H1 (cell line): ENCODE results near the gene PTGES. TPM values are rescaled to one million over a fixed set of nuclear protein-coding genes. Genes with fewer than 3 reads are reported as not detected.
"Not testable (repeated sequence)": the region's sequence is repeated elsewhere in the genome, so short reads cannot be mapped to it uniquely, and the experiment has no call there.

Experiments used
- CTCF ChIA-PET: fragments of 300-600 bp; sonication (Branson Sonifier 250); formaldehyde crosslinking; loops from one replicate; lab custom pipeline; 2021; ENCODE audit not compliant: partially characterized antibody; lab: Charles Lee
- POLR2A ChIA-PET: fragments of 300-600 bp; sonication (Branson Sonifier 250); formaldehyde crosslinking; loops from one replicate; lab custom pipeline; 2021; ENCODE audit warnings: inconsistent platforms; ENCODE audit not compliant: partially characterized antibody; lab: Charles Lee
- DNase-seq, 2 experiments: peaks; one replicate each; pipeline versions ENCODE4 v3.0.0 to v3.0.0-alpha.2; 2010 to 2022; ENCODE audit warnings: low spot score in 2 of 2, low read depth in 1 of 2, mixed read lengths in 1 of 2
- FAIRE-seq: peaks from 2 replicates; lab custom pipeline; 2011; peaks lifted over from hg19 to GRCh38; lab: Jason Lieb, UNC
- H2AFZ ChIP-seq: 2 replicates; pipeline ENCODE4 v1.8.1; 2012; ENCODE audit warnings: low read length, inconsistent platforms
- H2AK5ac ChIP-seq: 2 replicates; pipeline ENCODE4 v1.6.1; 2013; ENCODE audit warnings: low read depth, low read length
- H2BK120ac ChIP-seq: replicated peaks from 2 replicates; pipeline ENCODE3; 2013; ENCODE audit warnings: low read depth, low read length, inconsistent platforms
- H2BK12ac ChIP-seq: 2 replicates; pipeline ENCODE4 v1.6.1; 2013; ENCODE audit warnings: low read depth, low read length
- H2BK15ac ChIP-seq: 2 replicates; pipeline ENCODE4 v1.6.1; 2013; ENCODE audit warnings: low read length
- H2BK20ac ChIP-seq: 2 replicates; pipeline ENCODE4 v1.6.1; 2013; ENCODE audit warnings: low read length
- H2BK5ac ChIP-seq: 2 replicates; pipeline ENCODE4 v1.6.1; 2013; ENCODE audit warnings: low read depth, low read length
- H3K14ac ChIP-seq: 2 replicates; pipeline ENCODE4 v1.6.1; 2013; ENCODE audit warnings: inconsistent platforms; ENCODE audit not compliant: insufficient read length
- H3K18ac ChIP-seq: 2 replicates; pipeline ENCODE4 v1.6.1; 2013; ENCODE audit warnings: low read length; ENCODE audit errors: extremely low read depth
- H3K23ac ChIP-seq: 2 replicates; pipeline ENCODE4 v1.6.1; 2013; ENCODE audit warnings: inconsistent platforms; ENCODE audit not compliant: insufficient read length
- H3K23me2 ChIP-seq: 2 replicates; pipeline ENCODE4 v1.6.1; 2013; ENCODE audit warnings: low read depth, low read length
- H3K27ac ChIP-seq: 2 replicates; pipeline ENCODE4 v1.6.1; 2011; ENCODE audit warnings: low read depth, low read length, inconsistent platforms
- H3K27me3 ChIP-seq, 4 experiments: replicated peaks in 1 of 4; 1 replicate in 1 of 4; 2 replicates in 3 of 4; pipeline versions ENCODE4 v1.6.1 to v1.8.1; 2011 to 2013; ENCODE audit warnings: low read length in 3 of 4, mild to moderate bottlenecking in 3 of 4, inconsistent platforms in 2 of 4, mixed read lengths in 2 of 4, moderate library complexity in 1 of 4; ENCODE audit not compliant: control insufficient read depth in 3 of 4, insufficient read depth in 3 of 4; ENCODE audit errors: extremely low read depth in 1 of 4
- H3K36me3 ChIP-seq, 4 experiments: 2 replicates each; pipeline versions ENCODE4 v1.6.1 to v1.8.1; 2011 to 2013; ENCODE audit warnings: mild to moderate bottlenecking in 4 of 4, low read length in 3 of 4, moderate library complexity in 2 of 4, control low read depth in 1 of 4, inconsistent platforms in 1 of 4; ENCODE audit not compliant: insufficient read depth in 4 of 4, control insufficient read depth in 2 of 4
- H3K4ac ChIP-seq: replicated peaks from 2 replicates; pipeline ENCODE3; 2013; ENCODE audit warnings: low read length, low read depth, mixed read lengths, inconsistent platforms; ENCODE audit not compliant: insufficient read length
- H3K4me1 ChIP-seq, 4 experiments: replicated peaks in 1 of 4; 1 replicate in 1 of 4; 2 replicates in 3 of 4; pipeline versions ENCODE4 v1.6.1 to v1.8.1; 2011 to 2013; ENCODE audit warnings: low read length in 3 of 4, inconsistent platforms in 2 of 4, mixed read lengths in 1 of 4; ENCODE audit not compliant: insufficient read depth in 4 of 4, control insufficient read depth in 3 of 4
- H3K4me2 ChIP-seq, 2 experiments: 2 replicates each; pipeline versions ENCODE4 v1.6.1 to v1.8.1; 2011 to 2013; ENCODE audit warnings: low read depth in 2 of 2, low read length in 2 of 2, control low read depth in 1 of 2, inconsistent platforms in 1 of 2, mild to moderate bottlenecking in 1 of 2; ENCODE audit not compliant: insufficient read depth in 1 of 2
- H3K4me3 ChIP-seq, 4 experiments: fragments of 200-600, 300-600 bp in 1 of 4; sonication (generic), shearing (Covaris generic), sonication (Bioruptor Twin) in 1 of 4; 2 replicates each; pipeline versions ENCODE4 v1.5.1 to v1.8.1; 2011 to 2016; ENCODE audit warnings: low read length in 4 of 4, low read depth in 3 of 4, control low read depth in 2 of 4, inconsistent platforms in 2 of 4, mild to moderate bottlenecking in 2 of 4, mixed read lengths in 1 of 4, moderate library complexity in 1 of 4; ENCODE audit not compliant: insufficient read depth in 2 of 4; ENCODE audit errors: extremely low read depth in 1 of 4
- H3K56ac ChIP-seq: replicated peaks from 2 replicates; pipeline ENCODE3; 2013; ENCODE audit warnings: low read depth, mild to moderate bottlenecking, mixed read lengths, low read length, inconsistent platforms; ENCODE audit not compliant: insufficient read length
- H3K79me1 ChIP-seq: 2 replicates; pipeline ENCODE4 v1.6.1; 2013; ENCODE audit warnings: low read depth, low read length, control low read depth
- H3K79me2 ChIP-seq, 2 experiments: 2 replicates each; pipeline versions ENCODE4 v1.6.1 to v1.8.1; 2012 to 2013; ENCODE audit warnings: low read length in 2 of 2, mild to moderate bottlenecking in 2 of 2, inconsistent platforms in 1 of 2; ENCODE audit not compliant: insufficient read depth in 2 of 2, control insufficient read depth in 1 of 2
- H3K9ac ChIP-seq, 4 experiments: replicated peaks in 1 of 4; 1 replicate in 1 of 4; 2 replicates in 3 of 4; pipeline versions ENCODE4 v1.6.1 to v1.8.1; 2011 to 2013; ENCODE audit warnings: low read depth in 3 of 4, low read length in 3 of 4, control low read depth in 2 of 4, mild to moderate bottlenecking in 2 of 4, moderate library complexity in 2 of 4, inconsistent platforms in 1 of 4; ENCODE audit errors: extremely low read depth in 1 of 4
- H3K9me3 ChIP-seq, 2 experiments: 2 replicates each; pipeline versions ENCODE4 v1.6.1 to v1.8.1; 2012 to 2013; ENCODE audit warnings: mild to moderate bottlenecking in 2 of 2, moderate library complexity in 2 of 2, control low read depth in 1 of 2, inconsistent platforms in 1 of 2, low read depth in 1 of 2, low read length in 1 of 2, mixed read lengths in 1 of 2; ENCODE audit not compliant: insufficient read depth in 2 of 2
- H4K20me1 ChIP-seq, 2 experiments: replicated peaks in 1 of 2; 2 replicates each; pipeline versions ENCODE3 to v1.8.1; 2011 to 2013; ENCODE audit warnings: inconsistent platforms in 2 of 2, low read length in 2 of 2, mild to moderate bottlenecking in 1 of 2; ENCODE audit not compliant: insufficient read depth in 2 of 2, control insufficient read depth in 1 of 2
- H4K5ac ChIP-seq: 2 replicates; pipeline ENCODE4 v1.6.1; 2013; ENCODE audit warnings: low read length, low read depth, mixed read lengths, inconsistent platforms; ENCODE audit not compliant: insufficient read length
- H4K8ac ChIP-seq: 2 replicates; pipeline ENCODE4 v1.8.0; 2013; ENCODE audit warnings: mild to moderate bottlenecking, moderate library complexity, low read length, inconsistent platforms; ENCODE audit not compliant: insufficient read depth; ENCODE audit errors: extremely low read depth
- H4K91ac ChIP-seq: replicated peaks from 2 replicates; pipeline ENCODE3; 2013; ENCODE audit warnings: low read length, mixed read lengths, inconsistent platforms; ENCODE audit not compliant: insufficient read length
- BRCA1 ChIP-seq: IDR thresholded peaks from 2 replicates; pipeline ENCODE4 v1.6.1; 2012; ENCODE audit warnings: low read depth, low read length, improper control_type of control experiment
- CTCF ChIP-seq, 3 experiments: IDR thresholded peaks; 1 replicate in 2 of 3; 2 replicates in 1 of 3; pipeline versions ENCODE4 v1.5.1 to v1.6.1; 2011; ENCODE audit warnings: low read length in 3 of 3, mild to moderate bottlenecking in 3 of 3, inconsistent platforms in 2 of 3, low read depth in 1 of 3, moderate library complexity in 1 of 3; ENCODE audit not compliant: insufficient read depth in 1 of 3; ENCODE audit errors: control extremely low read depth in 1 of 3
- JUND ChIP-seq: IDR thresholded peaks from 2 replicates; pipeline ENCODE4 v1.6.1; 2011; ENCODE audit warnings: mild to moderate bottlenecking, improper control_type of control experiment, low read length
- RFX5 ChIP-seq: IDR thresholded peaks from 2 replicates; pipeline ENCODE4 v1.6.1; 2011; ENCODE audit warnings: low read depth, low read length, improper control_type of control experiment, borderline replicate concordance
- WGBS, 2 experiments: shearing (Covaris generic) in 1 of 2; methylation state at CpG; one replicate each; pipeline versions ENCODE4 v1.1.6 to v1.1.7; 2013 to 2015; ENCODE audit warnings: low lambda C conversion rate in 2 of 2, mixed read lengths in 2 of 2, inconsistent platforms in 1 of 2, low coverage in 1 of 2, missing lambda C conversion rate in 1 of 2; ENCODE audit not compliant: insufficient replicate concordance in 2 of 2, insufficient coverage in 1 of 2, insufficient read length in 1 of 2; ENCODE audit errors: extremely low coverage in 1 of 2, missing lambda C conversion rate in 1 of 2; 5-methylcytosine and 5-hydroxymethylcytosine counted together
- polyA plus RNA-seq, 7 experiments: library from polyadenylated mRNA; depleted of rRNA in 3 of 7; stranded (reverse) in 5 of 7; unstranded in 2 of 7; fragments of >200 nt in 5 of 7; fragments of 200-250 nt in 2 of 7; gene quantifications; 1 replicate in 5 of 7; 2 replicates in 1 of 7; 4 replicates in 1 of 7; pipeline versions ENCODE4 v1.2.1 to v1.2.3, GENCODE V29; 2011 to 2013; ENCODE audit warnings: missing spikeins in 2 of 7, mixed read lengths in 2 of 7
- total RNA-seq: library from RNA; stranded (reverse); fragmentation: NEBNext Ultra II Directional; extraction: Animal tissue kit (Norgen Biotek cat#: 25700); gene quantifications from 2 replicates; pipeline ENCODE4 v1.2.1, GENCODE V29; 2021

The PTGES gene
- total and polyA plus RNA-seq, 2 of the 8 experiments (the other 6 are each of a cell fraction or from before 2014, with no cell fraction given) = 3.2 to 5.1 TPM

- TF ChIP-seq RFX5 = no peak
- no peak for TF ChIP-seq CTCF (IDR thresholded peaks at IDR 0.05; ENCODE audit: control extremely low read depth in 1 of 3, insufficient read depth in 1 of 3, low read depth in 1 of 3, low read length in 3 of 3)
- no peak for TF ChIP-seq JUND
- no peak for TF ChIP-seq BRCA1
- TF ChIP-seq, all 59 proteins: peak for 0
Observed at GRCh38 chr9:129785866-129786265, 33.0 kb upstream of the PTGES start (continued).

GRCh38 chr9:129784970-129785369, 32.1 kb upstream of the PTGES start:
- H3K4ac ChIP-seq, H3K4me2 ChIP-seq, H3K18ac ChIP-seq, H3K79me1 ChIP-seq, H3K4me1 ChIP-seq, H2BK20ac ChIP-seq, H3K36me3 ChIP-seq, H4K5ac ChIP-seq, H4K20me1 ChIP-seq, H3K27ac ChIP-seq, H3K9ac ChIP-seq, H3K9me3 ChIP-seq, H3K27me3 ChIP-seq, DNase-seq, H2AFZ ChIP-seq, H3K4me3 ChIP-seq, H3K79me2 ChIP-seq, H2BK12ac ChIP-seq, H3K23ac ChIP-seq, H3K23me2 ChIP-seq, H2AK5ac ChIP-seq, H2BK5ac ChIP-seq, H3K14ac ChIP-seq, H4K8ac ChIP-seq, H3K56ac ChIP-seq, H2BK120ac ChIP-seq, H2BK15ac ChIP-seq, H4K91ac ChIP-seq, FAIRE-seq: not testable (repeated sequence)
- ChIA-PET POLR2A (interaction anchor here (1.0 kb wide), 1 partner anchor 47 kb away, joined by 4 read pairs; no protein-coding TSS in a partner anchor), CTCF (interaction anchor here (0.9 to 12.8 kb wide), 11 partner anchors 12 to 161 kb away, joined by 3 to 250 read pairs (median 7); no protein-coding TSS in a partner anchor)
- 87% methylated on average over 11 of the region's 11 CpGs; no CpG with 5 or more reads in 1 of the 2 experiments for WGBS, 2 experiments
